Stomach (tissue), 9 donors: ENCODE results near the gene RPS6KA1. TPM values are rescaled to one million over a fixed set of nuclear protein-coding genes. Genes with fewer than 3 reads are reported as not detected.

Experiments
- DNase-seq, 2 donors: peaks; one replicate each; pipeline versions ENCODE4 v3.0.0 to v3.0.0-alpha.2; 2013 to 2019
- H3K27ac ChIP-seq, 5 donors: fragments of 200-600 bp in 4 of 5; sonication (generic) in 4 of 5; one replicate each; pipeline ENCODE4 v1.5.1; 2013 to 2019; ENCODE audit warnings: mild to moderate bottlenecking in 1 of 5, moderate library complexity in 1 of 5
- H3K27me3 ChIP-seq, 3 donors: fragments of 200-600 bp; sonication (generic); one replicate each; pipeline ENCODE4 v1.5.1; 2017 to 2019; ENCODE audit warnings: mixed run types in 1 of 3
- H3K36me3 ChIP-seq, 4 donors: fragments of 200-600 bp; sonication (generic); 1 replicate in 3 of 4; 2 replicates in 1 of 4; pipeline ENCODE4 v1.5.1; 2016 to 2019
- H3K4me1 ChIP-seq, 4 donors: fragments of 200-600 bp; sonication (generic); one replicate each; pipeline ENCODE4 v1.5.1; 2016 to 2019
- H3K4me3 ChIP-seq, 4 donors: fragments of 200-600 bp; sonication (generic) in 3 of 4; one replicate each; pipeline ENCODE4 v1.5.1; 2016 to 2019; ENCODE audit warnings: mild to moderate bottlenecking in 1 of 4
- H3K9me3 ChIP-seq, 4 donors: fragments of 200-600 bp; sonication (generic); one replicate each; pipeline ENCODE4 v1.5.1; 2016 to 2019
- CTCF ChIP-seq, 7 experiments: fragments of 450-650 bp in 4 of 7; fragments of 200-600 bp in 3 of 7; sonication (generic) in 3 of 7; IDR thresholded peaks; one replicate each; pipeline ENCODE4 v1.5.1; 2016 to 2019; ENCODE audit warnings: antibody characterized with exemption in 7 of 7, control low read depth in 2 of 7, mild to moderate bottlenecking in 1 of 7
- EP300 ChIP-seq: sonication (generic); formaldehyde crosslinking; IDR thresholded peaks from one replicate; pipeline ENCODE4 v1.6.1; 2017; ENCODE audit warnings: antibody characterized with exemption
- POLR2A ChIP-seq, 4 donors: fragments of 450-650 bp; IDR thresholded peaks; one replicate each; pipeline ENCODE4 v1.6.1; 2016; ENCODE audit warnings: antibody characterized with exemption in 4 of 4, control low read depth in 2 of 4, mild to moderate bottlenecking in 1 of 4, moderate library complexity in 1 of 4
- POLR2AphosphoS5 ChIP-seq, 3 donors: sonication (generic); formaldehyde crosslinking; IDR thresholded peaks; one replicate each; pipeline ENCODE4 v1.6.1; 2016; ENCODE audit warnings: antibody characterized with exemption in 3 of 3
- WGBS, 5 donors: extraction: QIAGEN DNeasy Blood & Tissue Kit in 3 of 5; methylation state at CpG; one replicate each; pipeline versions ENCODE4 v1.1.5 to v1.1.7; 2013 to 2018; 5-methylcytosine and 5-hydroxymethylcytosine counted together
- intact Hi-C: fragments of 100-400 bp; cut with DNase I; formaldehyde crosslinking; loops from one replicate; pipeline ENCODE4 v1.15.1; 2023; ENCODE audit warnings: low total_unique reads
- polyA plus RNA-seq, 3 donors: library from polyadenylated mRNA; stranded (reverse); fragments of 200-250 nt; gene quantifications; one replicate each; pipeline ENCODE4 v1.2.3, GENCODE V29; 2013
- total RNA-seq, 5 donors: library from RNA; depleted of rRNA; stranded (reverse); fragments of >200 nt; gene quantifications; one replicate each; pipeline versions ENCODE4 v1.1.0 to v1.2.3, GENCODE V29; 2014 to 2016
- donor health status: healthy with polysubstance abuse.
- donor health status: Bipolar disorder and iron deficiency.
- donor health status: healthy.

RPS6KA1 gene
- total and polyA plus RNA-seq, 8 donors: 15.2 to 769 (median 34.9) TPM

GRCh38 chr1:26493267-26493666 lies 36.3 kb upstream of the RPS6KA1 start:
- Histone ChIP-seq H3K27ac (no peak overlapping the region), H3K9me3 (no peaks in the 10 kb centered on the region), H3K4me1 (no peaks in the 10 kb centered on the region), H3K4me3 (no peak overlapping the region), H3K27me3 (no peaks in the 10 kb centered on the region), H3K36me3 (no peaks in the 10 kb centered on the region)
- intact Hi-C loops: no loop called here
- DNase-seq: no peak
- WGBS, 5 donors: 55 to 66% (median 62%) methylated on average over 3 of the region's 3 CpGs
- TF ChIP-seq POLR2AphosphoS5 (IDR thresholded peaks at IDR 0.05): no peak
- TF ChIP-seq CTCF (IDR thresholded peaks at IDR 0.05): no peak
- no peak for TF ChIP-seq EP300
- TF ChIP-seq POLR2A (IDR thresholded peaks at IDR 0.05): no peak

- WGBS, 5 donors: 83 to 98% (median 91%) methylated on average over 3 of the region's 3 CpGs
- intact Hi-C loops: no loop called here
- no peak overlapping the region for H3K4me3 ChIP-seq
- no peaks in the 10 kb centered on the region for H3K27me3 ChIP-seq
- DNase-seq: no peak
- H3K9me3 ChIP-seq: no peaks in the 10 kb centered on the region
- no peak for TF ChIP-seq POLR2AphosphoS5 (IDR thresholded peaks at IDR 0.05)
- no peak for TF ChIP-seq CTCF (IDR thresholded peaks at IDR 0.05)
- no peak for TF ChIP-seq EP300
- no peak for TF ChIP-seq POLR2A (IDR thresholded peaks at IDR 0.05)
- no peak overlapping the region for H3K27ac ChIP-seq
- H3K4me1 ChIP-seq: peaks cover 0 to 3% (median 0%) of the 10 kb centered on the region in 4 donors
- no peaks in the 10 kb centered on the region for H3K36me3 ChIP-seq
Observed at GRCh38 chr1:26493938-26494337, 35.6 kb upstream of the RPS6KA1 start.

- no peaks in the 10 kb centered on the region for H3K36me3 ChIP-seq
- H3K4me1 ChIP-seq: peaks cover 6 to 19% (median 18%) of the 10 kb centered on the region in 4 donors
- 47 to 69% (median 54%) methylated on average over 4 of the region's 4 CpGs for WGBS, 5 donors
- no peak overlapping the region for H3K27ac ChIP-seq
- no peaks in the 10 kb centered on the region for H3K9me3 ChIP-seq
- intact Hi-C loops: no loop called here
- no peak overlapping the region for H3K4me3 ChIP-seq
- H3K27me3 ChIP-seq: no peaks in the 10 kb centered on the region
- TF ChIP-seq EP300 (no peak), POLR2A (IDR thresholded peaks at IDR 0.05) (no peak), CTCF (IDR thresholded peaks at IDR 0.05) (no peak), POLR2AphosphoS5 (IDR thresholded peaks at IDR 0.05) (no peak)
- DNase-seq: peak in 1 of 2 donors; percentile 80
Observed at GRCh38 chr1:26496861-26497260, 32.7 kb upstream of the RPS6KA1 start.

GRCh38 chr1:26498894-26499293 lies 30.7 kb upstream of the RPS6KA1 start:
- TF ChIP-seq EP300 (no peak), POLR2A (IDR thresholded peaks at IDR 0.05) (no peak), POLR2AphosphoS5 (IDR thresholded peaks at IDR 0.05) (no peak), CTCF (IDR thresholded peaks at IDR 0.05) (no peak)
- Histone ChIP-seq H3K36me3 (no peaks in the 10 kb centered on the region), H3K4me3 (no peak overlapping the region), H3K27me3 (no peaks in the 10 kb centered on the region), H3K4me1 (peaks cover 6 to 21% (median 20%) of the 10 kb centered on the region in 4 donors), H3K9me3 (no peaks in the 10 kb centered on the region), H3K27ac (no peak overlapping the region)
- WGBS, 5 donors: 85 to 94% (median 89%) methylated on average over 7 of the region's 7 CpGs
- intact Hi-C loops: no loop called here
- DNase-seq: no peak
